HCT116 (cell line): ENCODE data around the gene CHFR. TPM values are rescaled to one million over a fixed set of nuclear protein-coding genes. Genes with fewer than 3 reads are reported as not detected.

Experiments used
- ATAC-seq: fragments of 200-7000 bp; cut with Tn5 transposase; 2 replicates; pipeline ENCODE4 v1.9.1; 2020; ENCODE audit warnings: mild to moderate bottlenecking, moderate library complexity
- BruUV-seq: library from RNA; stranded (reverse); fragments of 400-500 nt; replicated peaks from 2 replicates; lab custom pipeline; 2021; lab: Mats Ljungman, UMichigan
- CTCF ChIA-PET: fragments of 300-600 bp; sonication (Branson Sonifier 250); formaldehyde crosslinking; loops from one replicate; lab custom pipeline; 2021; ENCODE audit warnings: antibody characterized with exemption; lab: Charles Lee
- POLR2A ChIA-PET: fragments of 300-600, 350-600 bp; sonication (Branson Sonifier 250); formaldehyde crosslinking; loops from one replicate; lab custom pipeline; 2021; ENCODE audit warnings: antibody characterized with exemption; lab: Charles Lee
- RAD21 ChIA-PET, 2 experiments: fragments of 300-600 bp; sonication (Branson Sonifier 250); formaldehyde crosslinking; loops; one replicate each; lab custom pipeline; 2023; ENCODE audit warnings: low total read pairs in 2 of 2; ENCODE audit not compliant: uncharacterized antibody in 2 of 2, unreplicated experiment in 2 of 2, low non-redundant PET in 1 of 2; lab: Charles Lee
- DNase-seq: peaks from one replicate; pipeline ENCODE4 v3.0.0-alpha.2; 2010; ENCODE audit warnings: low read depth, low spot score
- H2AFZ ChIP-seq: fragments of 200-600 bp; shearing (Covaris generic), sonication (generic); 2 replicates; pipeline ENCODE4 v1.6.1; 2017; ENCODE audit warnings: low read depth, mixed run types, mixed read lengths, antibody characterized with exemption, low read length; ENCODE audit not compliant: poor library complexity, severe bottlenecking
- H3K27ac ChIP-seq: 2 replicates; pipeline ENCODE4 v1.5.1; 2012; ENCODE audit warnings: low read depth, low read length
- H3K27me3 ChIP-seq: fragments of 200-600 bp; sonication (generic); 2 replicates; pipeline ENCODE4 v1.6.1; 2016; ENCODE audit warnings: mixed run types, low read length, mixed read lengths; ENCODE audit not compliant: insufficient read depth
- H3K36me3 ChIP-seq, 2 experiments: fragments of 200-500 bp in 1 of 2; fragments of 200-600 bp in 1 of 2; sonication (Bioruptor generic) in 1 of 2; sonication (generic) in 1 of 2; 2 replicates each; pipeline versions ENCODE4 v1.5.1 to v1.6.1; 2014 to 2016; ENCODE audit warnings: low read length in 2 of 2, inconsistent platforms in 1 of 2, mixed read lengths in 1 of 2, mixed run types in 1 of 2; ENCODE audit not compliant: insufficient read depth in 2 of 2, control insufficient read depth in 1 of 2
- H3K4me1 ChIP-seq, 2 experiments: fragments of 200-600 bp in 1 of 2; sonication (generic) in 1 of 2; 2 replicates each; pipeline versions ENCODE4 v1.5.1 to v1.6.1; 2012 to 2017; ENCODE audit warnings: low read length in 2 of 2, inconsistent platforms in 1 of 2, mild to moderate bottlenecking in 1 of 2, mixed read lengths in 1 of 2, mixed run types in 1 of 2, moderate library complexity in 1 of 2; ENCODE audit not compliant: insufficient read depth in 2 of 2, control insufficient read depth in 1 of 2
- H3K4me2 ChIP-seq: fragments of 200-600 bp; sonication (generic); 2 replicates; pipeline ENCODE4 v1.6.1; 2017; ENCODE audit warnings: mixed run types, low read length, mixed read lengths
- H3K4me3 ChIP-seq, 2 experiments: fragments of 200-600 bp in 1 of 2; sonication (generic) in 1 of 2; replicated peaks in 1 of 2; 2 replicates each; pipeline ENCODE4 v1.5.1; 2011 to 2016; ENCODE audit warnings: low read length in 2 of 2, control low read depth in 1 of 2, low read depth in 1 of 2, mild to moderate bottlenecking in 1 of 2, mixed read lengths in 1 of 2, mixed run types in 1 of 2
- H3K79me2 ChIP-seq: fragments of 200-600 bp; sonication (generic); 2 replicates; pipeline ENCODE4 v1.6.1; 2017; ENCODE audit warnings: mild to moderate bottlenecking, mixed run types, low read length, moderate library complexity, mixed read lengths; ENCODE audit not compliant: insufficient read depth
- H3K9ac ChIP-seq: fragments of 200-600 bp; sonication (generic); 2 replicates; pipeline ENCODE4 v1.6.1; 2016; ENCODE audit warnings: low read length, mixed read lengths
- H3K9me2 ChIP-seq: fragments of 200-600 bp; sonication (generic), shearing (Covaris generic); 2 replicates; pipeline ENCODE4 v1.6.1; 2017; ENCODE audit warnings: mixed run types, mild to moderate bottlenecking, moderate library complexity; ENCODE audit not compliant: insufficient read depth
- H3K9me3 ChIP-seq, 2 experiments: fragments of 200-500 bp in 1 of 2; fragments of 200-600 bp in 1 of 2; sonication (Bioruptor generic) in 1 of 2; sonication (generic) in 1 of 2; 2 replicates each; pipeline ENCODE4 v1.6.1; 2014 to 2017; ENCODE audit warnings: low read length in 2 of 2, mixed read lengths in 2 of 2, inconsistent platforms in 1 of 2, low read depth in 1 of 2, mild to moderate bottlenecking in 1 of 2, mixed run types in 1 of 2, moderate library complexity in 1 of 2; ENCODE audit not compliant: control insufficient read depth in 1 of 2, insufficient read depth in 1 of 2
- H4K20me1 ChIP-seq: fragments of 200-600 bp; sonication (generic), shearing (Covaris generic); 2 replicates; pipeline ENCODE4 v1.6.1; 2017; ENCODE audit warnings: mixed run types, mild to moderate bottlenecking, moderate library complexity; ENCODE audit not compliant: insufficient read depth
- EGR1 ChIP-seq: IDR thresholded peaks from 2 replicates; pipeline ENCODE4 v1.6.1; 2012; ENCODE audit warnings: low read depth
- EZH2 ChIP-seq: fragments of 200-600 bp; sonication (generic); IDR thresholded peaks from 2 replicates; pipeline ENCODE4 v1.6.1; 2017; ENCODE audit warnings: antibody characterized with exemption, mixed run types
- EZH2phosphoT487 ChIP-seq: fragments of 200-600 bp; IDR thresholded peaks from 2 replicates; pipeline ENCODE4 v1.6.1; 2018; ENCODE audit warnings: antibody characterized with exemption, borderline replicate concordance
- JUND ChIP-seq: IDR thresholded peaks from 2 replicates; pipeline ENCODE4 v1.6.1; 2012
- SIN3A ChIP-seq: IDR thresholded peaks from 2 replicates; pipeline ENCODE4 v1.6.1; 2012; ENCODE audit warnings: low read depth
- SRF ChIP-seq: IDR thresholded peaks from 2 replicates; pipeline ENCODE4 v1.6.1; 2012; ENCODE audit warnings: low read depth
- ZFX ChIP-seq: fragments of 450-650 bp; IDR thresholded peaks from 2 replicates; pipeline ENCODE4 v1.6.1; 2017
- ZNF274 ChIP-seq: fragments of 200-500 bp; sonication (Bioruptor generic); IDR thresholded peaks from 2 replicates; pipeline ENCODE4 v1.6.1; 2014; ENCODE audit warnings: mild to moderate bottlenecking, low read depth, low read length, inconsistent platforms
- intact Hi-C: fragments of 100-400 bp; cut with micrococcal nuclease; formaldehyde crosslinking; loops from 2 replicates; pipeline ENCODE4 v1.10.0; 2022
- total RNA-seq: library from RNA; stranded (reverse); gene quantifications from one replicate; pipeline ENCODE4 v1.2.1, GENCODE V29; 2021; ENCODE audit not compliant: unreplicated experiment
- TF ChIP-seq, protein P1 (sequence below), 3 experiments: fragments of 200-600 bp in 1 of 3; sonication (generic) in 1 of 3; IDR thresholded peaks in 2 of 3; conservative IDR thresholded peaks in 1 of 3; 2 replicates each; pipeline ENCODE4 v1.5.1; 2012 to 2017; ENCODE audit warnings: low read depth in 2 of 3, low read length in 2 of 3, antibody characterized with exemption in 1 of 3, borderline replicate concordance in 1 of 3, control low read depth in 1 of 3, mild to moderate bottlenecking in 1 of 3, mixed read lengths in 1 of 3, mixed run types in 1 of 3, moderate library complexity in 1 of 3; ENCODE audit not compliant: insufficient read depth in 1 of 3
- TF ChIP-seq, protein P2 (sequence below): IDR thresholded peaks from 2 replicates; pipeline ENCODE4 v1.6.1; 2012; ENCODE audit warnings: low read depth
- TF ChIP-seq, protein P3 (sequence below): IDR thresholded peaks from 2 replicates; pipeline ENCODE4 v1.6.1; 2012

CHFR gene
- total RNA-seq, 1 experiment from 2014 or later = 0.39 TPM

DNA sequence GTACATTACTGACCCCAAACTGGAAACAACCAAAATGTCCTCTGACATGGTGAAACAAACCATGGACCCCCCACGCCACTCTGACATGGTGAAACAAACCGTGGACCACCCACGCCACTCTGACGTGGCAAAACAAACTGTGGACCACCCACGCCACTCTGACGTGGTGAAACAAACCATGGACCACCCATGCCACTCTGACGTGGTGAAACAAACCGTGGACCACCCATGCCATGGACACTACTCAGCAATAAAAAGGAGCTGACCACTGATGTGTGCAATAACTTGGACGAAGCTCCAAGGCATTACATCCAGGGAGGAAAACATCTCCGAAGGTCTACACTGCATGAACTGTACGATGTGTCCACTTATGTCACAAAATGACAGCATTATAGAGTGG is 55.6 kb downstream of the CHFR start:
- no peak overlapping the region for H2AFZ ChIP-seq
- POLR2A ChIA-PET = no interaction called here
- H3K9ac ChIP-seq = no peak overlapping the region
- H3K4me1 ChIP-seq = peaks cover 9 to 15% of the 10 kb centered on the region in 2 experiments; a peak in 3 of 4 replicates
- H3K9me3 ChIP-seq = no peaks in the 10 kb centered on the region
- RAD21 ChIA-PET = no interaction called here
- ATAC-seq (no peak), DNase-seq (no peak)
- TF ChIP-seq, protein P1, sequence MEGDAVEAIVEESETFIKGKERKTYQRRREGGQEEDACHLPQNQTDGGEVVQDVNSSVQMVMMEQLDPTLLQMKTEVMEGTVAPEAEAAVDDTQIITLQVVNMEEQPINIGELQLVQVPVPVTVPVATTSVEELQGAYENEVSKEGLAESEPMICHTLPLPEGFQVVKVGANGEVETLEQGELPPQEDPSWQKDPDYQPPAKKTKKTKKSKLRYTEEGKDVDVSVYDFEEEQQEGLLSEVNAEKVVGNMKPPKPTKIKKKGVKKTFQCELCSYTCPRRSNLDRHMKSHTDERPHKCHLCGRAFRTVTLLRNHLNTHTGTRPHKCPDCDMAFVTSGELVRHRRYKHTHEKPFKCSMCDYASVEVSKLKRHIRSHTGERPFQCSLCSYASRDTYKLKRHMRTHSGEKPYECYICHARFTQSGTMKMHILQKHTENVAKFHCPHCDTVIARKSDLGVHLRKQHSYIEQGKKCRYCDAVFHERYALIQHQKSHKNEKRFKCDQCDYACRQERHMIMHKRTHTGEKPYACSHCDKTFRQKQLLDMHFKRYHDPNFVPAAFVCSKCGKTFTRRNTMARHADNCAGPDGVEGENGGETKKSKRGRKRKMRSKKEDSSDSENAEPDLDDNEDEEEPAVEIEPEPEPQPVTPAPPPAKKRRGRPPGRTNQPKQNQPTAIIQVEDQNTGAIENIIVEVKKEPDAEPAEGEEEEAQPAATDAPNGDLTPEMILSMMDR (IDR thresholded peaks at IDR 0.05 in 2 of 3, conservative IDR thresholded peaks at IDR 0.05 in 1 of 3; ENCODE audit: borderline replicate concordance in 1 of 3, insufficient read depth in 1 of 3, low read depth in 2 of 3, low read length in 2 of 3) = no peak
- TF ChIP-seq, protein P2, sequence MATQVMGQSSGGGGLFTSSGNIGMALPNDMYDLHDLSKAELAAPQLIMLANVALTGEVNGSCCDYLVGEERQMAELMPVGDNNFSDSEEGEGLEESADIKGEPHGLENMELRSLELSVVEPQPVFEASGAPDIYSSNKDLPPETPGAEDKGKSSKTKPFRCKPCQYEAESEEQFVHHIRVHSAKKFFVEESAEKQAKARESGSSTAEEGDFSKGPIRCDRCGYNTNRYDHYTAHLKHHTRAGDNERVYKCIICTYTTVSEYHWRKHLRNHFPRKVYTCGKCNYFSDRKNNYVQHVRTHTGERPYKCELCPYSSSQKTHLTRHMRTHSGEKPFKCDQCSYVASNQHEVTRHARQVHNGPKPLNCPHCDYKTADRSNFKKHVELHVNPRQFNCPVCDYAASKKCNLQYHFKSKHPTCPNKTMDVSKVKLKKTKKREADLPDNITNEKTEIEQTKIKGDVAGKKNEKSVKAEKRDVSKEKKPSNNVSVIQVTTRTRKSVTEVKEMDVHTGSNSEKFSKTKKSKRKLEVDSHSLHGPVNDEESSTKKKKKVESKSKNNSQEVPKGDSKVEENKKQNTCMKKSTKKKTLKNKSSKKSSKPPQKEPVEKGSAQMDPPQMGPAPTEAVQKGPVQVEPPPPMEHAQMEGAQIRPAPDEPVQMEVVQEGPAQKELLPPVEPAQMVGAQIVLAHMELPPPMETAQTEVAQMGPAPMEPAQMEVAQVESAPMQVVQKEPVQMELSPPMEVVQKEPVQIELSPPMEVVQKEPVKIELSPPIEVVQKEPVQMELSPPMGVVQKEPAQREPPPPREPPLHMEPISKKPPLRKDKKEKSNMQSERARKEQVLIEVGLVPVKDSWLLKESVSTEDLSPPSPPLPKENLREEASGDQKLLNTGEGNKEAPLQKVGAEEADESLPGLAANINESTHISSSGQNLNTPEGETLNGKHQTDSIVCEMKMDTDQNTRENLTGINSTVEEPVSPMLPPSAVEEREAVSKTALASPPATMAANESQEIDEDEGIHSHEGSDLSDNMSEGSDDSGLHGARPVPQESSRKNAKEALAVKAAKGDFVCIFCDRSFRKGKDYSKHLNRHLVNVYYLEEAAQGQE = no peak
- TF ChIP-seq ZNF274 (no peak), SIN3A (no peak), EZH2 (no peak), JUND (no peak), EZH2phosphoT487 (no peak), EGR1 (no peak), ZFX (no peak), SRF (no peak)
- TF ChIP-seq, protein P3, sequence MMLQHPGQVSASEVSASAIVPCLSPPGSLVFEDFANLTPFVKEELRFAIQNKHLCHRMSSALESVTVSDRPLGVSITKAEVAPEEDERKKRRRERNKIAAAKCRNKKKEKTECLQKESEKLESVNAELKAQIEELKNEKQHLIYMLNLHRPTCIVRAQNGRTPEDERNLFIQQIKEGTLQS = no peak
- CTCF ChIA-PET = no interaction called here
- intact Hi-C loops = no loop called here
- H3K27ac ChIP-seq = no peak overlapping the region
- H3K79me2 ChIP-seq = peaks cover 17% of the 10 kb centered on the region
- peaks cover 0 to 7% of the 10 kb centered on the region in 2 experiments; a peak in 2 of 4 replicates for H3K36me3 ChIP-seq
- H3K4me3 ChIP-seq = no peak overlapping the region
- H3K9me2 ChIP-seq = no peaks in the 10 kb centered on the region
- no peaks in the 10 kb centered on the region for H3K27me3 ChIP-seq
- BruUV-seq = no TSS peak
- no peaks in the 10 kb centered on the region for H4K20me1 ChIP-seq
- H3K4me2 ChIP-seq = no peak overlapping the region
